Activated naive CD8-positive, alpha-beta T cell treated with anti-CD3 and anti-CD28 coated beads, Interleukin-2, amount 50 U/mL, for 24 hours (primary cell): Measurements from ENCODE around the gene WTIP.

Experiments used
- ATAC-seq: fragments of 150-1000 bp; cut with Tn5 transposase; one replicate; pipeline ENCODE4 v1.10.0; 2021
- DNase-seq: peaks from one replicate; pipeline ENCODE4 v3.0.0; 2021
- H3K27ac Mint-ChIP-seq: one replicate; pipeline ENCODE4 v1.8.0; 2021; ENCODE audit warnings: mild to moderate bottlenecking, mixed read lengths
- H3K27me3 Mint-ChIP-seq: one replicate; pipeline ENCODE4 v1.8.0; 2021; ENCODE audit warnings: mixed read lengths
- H3K36me3 Mint-ChIP-seq: one replicate; pipeline ENCODE4 v1.8.0; 2021; ENCODE audit warnings: low read depth, mixed read lengths
- H3K4me1 Mint-ChIP-seq: one replicate; pipeline ENCODE4 v1.8.0; 2021; ENCODE audit warnings: mixed read lengths
- H3K4me3 Mint-ChIP-seq: one replicate; pipeline ENCODE4 v1.8.0; 2021; ENCODE audit warnings: mild to moderate bottlenecking, moderate library complexity, mixed read lengths
- H3K9me3 Mint-ChIP-seq: one replicate; pipeline ENCODE4 v1.8.0; 2021; ENCODE audit warnings: mixed read lengths

Gene WTIP

GRCh38 chr19:34490141-34490766 is 8.7 kb downstream of the WTIP start:
- no peak for DNase-seq
- H3K9me3 Mint-ChIP-seq: no peaks in the 10 kb centered on the region
- H3K27ac Mint-ChIP-seq: no peak overlapping the region
- no peaks in the 10 kb centered on the region for H3K36me3 Mint-ChIP-seq
- H3K27me3 Mint-ChIP-seq: peaks cover 14% of the 10 kb centered on the region
- no peak for ATAC-seq
- H3K4me1 Mint-ChIP-seq: no peaks in the 10 kb centered on the region
- no peak overlapping the region for H3K4me3 Mint-ChIP-seq

GRCh38 chr19:34493038-34493648 is 11.6 kb downstream of the WTIP start:
- no peak overlapping the region for H3K4me3 Mint-ChIP-seq
- ATAC-seq (no peak), DNase-seq (no peak)
- no peaks in the 10 kb centered on the region for H3K27me3 Mint-ChIP-seq
- H3K4me1 Mint-ChIP-seq: no peaks in the 10 kb centered on the region
- no peak overlapping the region for H3K27ac Mint-ChIP-seq
- no peaks in the 10 kb centered on the region for H3K9me3 Mint-ChIP-seq
- no peaks in the 10 kb centered on the region for H3K36me3 Mint-ChIP-seq

GRCh38 chr19:34493649-34494044 is 12.1 kb downstream of the WTIP start:
- DNase-seq: no peak
- ATAC-seq: no peak
- no peaks in the 10 kb centered on the region for H3K9me3 Mint-ChIP-seq
- no peaks in the 10 kb centered on the region for H3K36me3 Mint-ChIP-seq
- no peaks in the 10 kb centered on the region for H3K4me1 Mint-ChIP-seq
- H3K27ac Mint-ChIP-seq: no peak overlapping the region
- no peaks in the 10 kb centered on the region for H3K27me3 Mint-ChIP-seq
- H3K4me3 Mint-ChIP-seq: no peak overlapping the region

DNA sequence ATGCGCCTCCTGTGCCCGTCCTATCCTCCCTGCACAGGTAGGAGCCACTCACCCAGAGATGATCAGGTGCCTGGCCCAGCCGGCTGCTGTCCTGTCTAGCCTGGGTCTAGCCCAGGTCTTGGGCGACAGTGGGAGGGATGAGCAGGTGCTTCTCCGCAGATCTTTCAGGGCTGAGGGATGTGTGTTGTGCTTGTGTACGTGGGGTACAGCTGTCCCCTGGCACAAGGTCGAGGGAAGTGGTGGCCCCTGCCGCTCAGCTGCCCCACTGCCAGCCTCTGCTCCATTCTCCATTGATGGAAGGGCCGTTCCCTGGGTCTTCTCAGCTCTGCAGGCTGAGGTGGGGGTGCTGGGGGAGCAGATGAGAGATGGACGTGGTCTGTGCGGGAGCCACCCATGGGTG is 13.0 kb downstream of the WTIP start:
- no peak overlapping the region for H3K27ac Mint-ChIP-seq
- H3K36me3 Mint-ChIP-seq: no peaks in the 10 kb centered on the region
- no peaks in the 10 kb centered on the region for H3K4me1 Mint-ChIP-seq
- DNase-seq: no peak
- no peak for ATAC-seq
- H3K9me3 Mint-ChIP-seq: no peaks in the 10 kb centered on the region
- H3K4me3 Mint-ChIP-seq: no peak overlapping the region
- H3K27me3 Mint-ChIP-seq: no peaks in the 10 kb centered on the region

DNA sequence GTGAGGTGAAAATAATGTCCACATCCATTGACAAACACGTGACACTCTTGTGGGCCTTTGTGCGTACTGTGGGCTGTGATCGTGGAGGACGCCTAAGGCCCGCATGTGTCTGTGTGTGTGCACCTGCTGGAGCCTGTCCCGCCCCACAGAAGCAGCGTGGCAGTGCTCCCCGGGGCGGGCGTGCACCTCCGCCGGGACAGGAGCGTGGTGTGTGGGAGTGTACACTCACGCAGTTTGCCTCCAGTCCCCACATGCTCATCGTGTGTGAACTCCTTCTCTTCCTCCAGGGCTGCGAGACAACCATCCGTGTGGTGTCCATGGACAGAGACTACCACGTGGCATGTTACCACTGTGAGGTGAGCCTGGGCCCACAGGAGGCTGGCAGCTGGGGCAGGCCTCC is 13.9 kb downstream of the WTIP start:
- no peak overlapping the region for H3K4me3 Mint-ChIP-seq
- no peaks in the 10 kb centered on the region for H3K9me3 Mint-ChIP-seq
- H3K27ac Mint-ChIP-seq: no peak overlapping the region
- H3K27me3 Mint-ChIP-seq: no peaks in the 10 kb centered on the region
- DNase-seq (no peak), ATAC-seq (no peak)
- peaks cover 4% of the 10 kb centered on the region for H3K4me1 Mint-ChIP-seq
- no peaks in the 10 kb centered on the region for H3K36me3 Mint-ChIP-seq

DNA sequence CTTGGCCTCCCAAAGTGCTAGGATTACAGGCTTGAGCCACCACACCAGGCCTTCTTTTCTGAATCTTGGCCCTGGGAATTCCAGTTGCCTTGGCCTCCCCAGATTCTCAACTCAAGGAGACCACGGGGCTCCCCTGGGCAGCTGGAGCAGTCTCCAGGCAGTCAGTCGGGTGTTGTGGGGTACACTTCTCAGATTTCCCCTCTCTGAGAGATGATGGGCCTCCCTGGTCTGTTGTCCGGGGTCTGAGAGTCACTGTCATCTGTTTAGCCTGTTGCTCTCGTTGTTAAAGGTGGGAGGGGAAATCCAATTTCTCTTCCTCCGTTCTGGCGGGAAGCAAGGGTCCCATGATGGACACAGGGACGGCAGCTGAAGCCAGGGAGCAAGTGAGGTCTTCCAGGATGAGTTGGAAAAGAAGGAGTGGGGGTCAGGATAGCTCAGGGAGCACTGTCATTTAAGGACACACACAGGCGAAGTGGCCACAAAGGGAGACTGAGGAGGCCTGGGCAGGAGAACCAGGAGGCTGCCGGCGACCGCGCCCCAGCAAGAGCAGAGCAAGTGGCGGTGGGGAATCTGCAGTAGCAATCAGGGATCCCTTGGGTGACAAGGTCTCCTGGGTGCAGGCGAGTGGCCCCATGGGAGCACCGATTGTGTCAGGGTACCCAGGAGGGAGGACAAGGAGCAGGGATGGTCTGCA is 15.7 kb downstream of the WTIP start:
- ATAC-seq (no peak), DNase-seq (no peak)
- peaks cover 11% of the 10 kb centered on the region for H3K4me1 Mint-ChIP-seq
- no peak overlapping the region for H3K27ac Mint-ChIP-seq
- H3K27me3 Mint-ChIP-seq: peaks cover 4% of the 10 kb centered on the region
- H3K9me3 Mint-ChIP-seq: no peaks in the 10 kb centered on the region
- H3K36me3 Mint-ChIP-seq: no peaks in the 10 kb centered on the region
- H3K4me3 Mint-ChIP-seq: no peak overlapping the region

DNA sequence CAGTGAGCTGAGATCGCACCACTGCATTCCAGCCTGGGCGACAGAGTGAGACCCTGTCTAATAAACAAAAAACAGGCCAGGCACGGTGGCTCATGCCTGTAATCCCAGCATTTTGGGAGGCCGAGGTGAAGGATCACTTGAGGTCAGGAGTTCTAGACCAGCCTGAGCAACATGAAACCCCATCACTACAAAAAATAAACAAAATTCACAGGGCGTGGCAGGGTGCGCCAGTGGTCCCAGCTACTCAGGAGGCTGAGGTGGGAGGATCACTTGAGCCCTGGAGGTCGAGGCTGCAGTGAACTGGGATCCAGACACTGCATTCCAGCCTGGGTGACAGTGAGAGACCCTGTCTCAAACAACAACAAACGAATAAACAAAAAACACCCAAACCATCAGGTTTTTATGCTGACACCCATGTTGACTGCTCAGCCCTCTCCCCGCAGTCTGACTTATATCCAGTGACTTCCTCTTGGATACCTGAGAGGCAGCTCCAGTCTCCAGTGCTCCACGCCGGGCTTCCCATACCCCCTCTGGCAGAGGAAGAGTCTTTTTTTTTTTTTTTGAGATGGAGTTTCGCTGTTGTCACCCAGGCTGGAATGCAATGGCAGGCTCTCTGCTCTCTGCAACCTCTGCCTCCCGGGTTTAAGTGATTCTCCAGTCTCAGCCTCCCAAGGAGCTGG is 17.7 kb downstream of the WTIP start:
- Mint-ChIP-seq H3K4me1 (peaks cover 11% of the 10 kb centered on the region), H3K9me3 (no peaks in the 10 kb centered on the region), H3K27ac (no peak overlapping the region), H3K27me3 (peaks cover 8% of the 10 kb centered on the region), H3K36me3 (no peaks in the 10 kb centered on the region), H3K4me3 (no peak overlapping the region)
- ATAC-seq (no peak), DNase-seq (no peak)

DNA sequence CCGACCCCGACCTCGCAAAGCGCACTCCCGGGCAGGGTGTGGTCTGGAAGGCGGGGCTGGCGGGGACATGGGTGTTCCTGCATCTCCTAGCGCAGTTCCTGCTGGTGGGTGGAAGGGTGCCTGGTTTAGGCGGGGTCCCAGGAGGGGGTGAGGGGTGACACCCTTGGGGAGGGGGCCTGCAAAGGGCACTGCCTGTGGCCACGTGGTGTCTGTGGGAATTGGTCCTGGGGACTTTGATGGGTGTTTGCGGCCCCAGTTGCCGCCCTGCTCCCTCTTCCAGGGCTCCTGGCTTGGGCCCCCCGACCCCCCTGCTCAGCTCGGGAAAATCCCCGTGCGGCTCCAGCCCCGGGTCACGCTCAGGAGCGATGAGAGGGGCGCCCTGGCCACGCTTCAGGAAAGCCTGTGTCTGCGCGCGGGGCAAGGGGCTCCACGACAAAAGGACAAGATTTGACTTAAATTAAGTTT is 19.1 kb downstream of the WTIP start:
- Mint-ChIP-seq H3K4me3 (no peak overlapping the region), H3K36me3 (no peaks in the 10 kb centered on the region), H3K9me3 (no peaks in the 10 kb centered on the region), H3K27ac (no peak overlapping the region), H3K4me1 (peaks cover 11% of the 10 kb centered on the region), H3K27me3 (peaks cover 8% of the 10 kb centered on the region)
- ATAC-seq: no peak
- DNase-seq: no peak

DNA sequence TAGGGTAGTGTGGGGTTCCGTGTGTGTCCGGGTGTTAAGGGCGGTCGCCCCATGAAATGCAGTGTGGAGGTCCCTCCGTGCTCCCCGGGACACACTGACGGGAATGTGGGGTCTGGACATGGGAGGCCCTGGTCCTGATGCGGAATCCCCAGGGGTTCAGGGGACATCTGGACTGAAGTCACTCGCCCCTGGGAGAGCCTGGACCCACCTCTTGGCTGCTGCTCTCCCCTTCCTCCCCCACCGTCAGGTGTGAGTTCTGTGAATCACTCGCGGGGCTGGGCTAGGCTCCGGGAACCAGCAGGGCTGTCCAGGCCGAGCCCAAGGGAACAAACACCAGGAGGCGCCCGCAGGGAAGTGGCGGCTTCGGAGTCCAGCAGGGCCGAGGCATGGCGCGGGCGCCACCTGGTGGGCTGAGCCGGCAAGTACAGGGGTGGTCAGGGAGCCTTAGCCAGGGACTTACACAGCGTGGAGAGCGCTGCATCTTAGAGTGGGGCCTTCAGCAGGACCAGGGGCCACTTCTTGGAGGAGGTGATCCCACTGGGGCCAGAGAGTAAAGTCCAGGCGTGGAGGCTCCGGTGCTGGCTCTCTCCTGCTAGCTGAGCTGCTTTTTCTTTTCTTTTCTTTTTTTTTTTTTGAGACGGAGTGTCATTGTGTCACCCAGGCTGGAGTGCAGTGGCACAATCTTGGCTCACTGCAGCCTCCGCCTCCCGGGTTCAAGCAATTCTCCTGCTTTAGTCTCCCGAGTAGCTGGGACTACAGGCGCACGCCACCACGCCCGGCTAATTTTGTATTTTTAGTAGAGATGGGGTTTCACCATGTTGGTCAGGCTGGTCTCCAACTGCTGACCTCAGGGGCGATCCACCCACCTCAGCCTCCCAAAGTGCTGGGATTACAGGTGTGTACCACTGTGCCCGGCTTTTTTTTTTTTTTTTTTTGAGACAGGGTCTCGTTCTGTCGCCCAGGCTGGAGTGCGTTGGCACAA is 20.1 kb downstream of the WTIP start:
- Mint-ChIP-seq H3K27ac (no peak overlapping the region), H3K4me1 (peaks cover 11% of the 10 kb centered on the region), H3K27me3 (peaks cover 8% of the 10 kb centered on the region), H3K36me3 (no peaks in the 10 kb centered on the region), H3K4me3 (no peak overlapping the region), H3K9me3 (no peaks in the 10 kb centered on the region)
- ATAC-seq: peak; percentile 87
- peak; percentile 93 for DNase-seq

DNA sequence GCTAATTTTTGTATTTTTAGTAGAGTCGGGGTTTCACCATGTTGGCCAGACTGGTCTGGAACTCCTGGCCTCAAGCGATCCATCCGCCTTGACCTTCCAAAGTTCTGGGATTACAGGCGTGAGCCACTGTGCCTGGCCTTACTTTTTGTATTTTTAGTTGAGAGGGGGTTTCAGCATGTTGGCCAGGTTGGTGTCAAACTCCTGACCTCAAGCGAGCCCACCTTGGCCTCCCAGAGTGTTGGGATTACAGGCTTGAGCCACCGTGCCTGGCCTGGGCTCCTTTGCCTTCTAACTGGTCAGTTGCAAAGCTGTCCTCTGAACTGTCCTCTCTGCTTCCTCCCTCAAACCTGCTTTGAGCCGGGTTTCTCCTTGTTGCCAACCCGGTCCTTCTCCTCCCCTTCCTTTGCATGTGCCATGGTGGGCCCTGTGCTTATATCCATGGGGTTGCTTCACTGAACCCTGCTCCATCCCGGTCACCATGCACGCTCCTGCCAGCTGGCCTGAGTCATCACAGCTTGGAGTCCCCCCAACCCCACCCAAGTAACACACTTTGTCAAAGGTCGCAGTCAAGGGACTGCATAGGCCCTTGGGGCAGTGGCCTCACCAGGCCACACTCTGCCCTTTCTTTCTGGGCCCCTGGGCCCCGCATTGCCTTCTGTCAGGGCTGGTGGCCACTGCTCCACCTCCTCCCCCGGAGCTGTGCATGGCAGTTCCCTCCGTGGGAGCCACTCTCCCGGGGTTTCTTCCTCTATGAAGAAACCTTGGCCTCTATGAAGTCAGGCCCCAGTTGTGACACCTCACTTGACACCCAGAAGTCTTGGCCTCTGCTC is 21.2 kb downstream of the WTIP start:
- DNase-seq (no peak), ATAC-seq (no peak)
- H3K4me3 Mint-ChIP-seq: no peak overlapping the region
- no peaks in the 10 kb centered on the region for H3K9me3 Mint-ChIP-seq
- H3K27me3 Mint-ChIP-seq: peaks cover 10% of the 10 kb centered on the region
- H3K36me3 Mint-ChIP-seq: no peaks in the 10 kb centered on the region
- no peak overlapping the region for H3K27ac Mint-ChIP-seq
- H3K4me1 Mint-ChIP-seq: peaks cover 11% of the 10 kb centered on the region

DNA sequence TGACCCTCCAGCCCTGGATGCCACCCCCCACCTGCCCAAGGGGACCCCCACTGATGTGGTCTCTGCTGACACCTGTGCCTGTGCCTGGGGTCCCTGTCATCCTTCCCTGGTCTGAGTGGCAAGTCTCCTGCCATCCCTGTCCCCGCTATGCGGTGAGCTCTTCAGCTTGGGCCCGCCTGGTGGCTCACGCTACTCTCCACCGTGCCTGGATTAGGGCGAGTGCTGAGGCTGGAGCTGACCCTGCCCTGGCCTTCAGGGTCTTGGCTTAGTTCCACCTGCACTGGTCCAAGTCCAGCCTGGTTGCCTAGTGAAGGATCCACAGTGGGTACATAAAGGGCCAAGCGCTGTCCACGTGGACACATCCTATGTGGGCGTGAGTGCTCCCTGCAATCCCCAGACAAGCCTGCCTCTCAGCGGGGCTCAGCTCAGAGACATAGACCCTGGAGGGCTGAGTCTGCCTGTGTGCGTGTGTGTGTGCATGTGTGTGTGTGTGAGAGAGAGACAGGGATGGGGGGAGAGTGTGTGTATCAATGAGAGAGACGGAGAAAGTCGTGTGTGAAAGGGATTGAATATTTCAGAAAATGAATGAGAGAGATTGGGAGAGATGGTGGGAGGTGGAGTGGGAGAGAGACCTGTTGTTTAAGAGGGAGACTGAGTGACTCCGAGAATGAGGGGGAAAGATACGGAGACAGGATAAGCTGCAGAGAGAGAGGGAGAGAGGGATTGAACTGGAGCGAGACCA is 22.1 kb downstream of the WTIP start:
- no peak for ATAC-seq
- Mint-ChIP-seq H3K4me1 (peaks cover 11% of the 10 kb centered on the region), H3K27ac (no peak overlapping the region), H3K36me3 (no peaks in the 10 kb centered on the region), H3K9me3 (no peaks in the 10 kb centered on the region), H3K27me3 (peaks cover 10% of the 10 kb centered on the region), H3K4me3 (no peak overlapping the region)
- no peak for DNase-seq

- peaks cover 10% of the 10 kb centered on the region for H3K27me3 Mint-ChIP-seq
- H3K4me1 Mint-ChIP-seq: peaks cover 11% of the 10 kb centered on the region
- no peaks in the 10 kb centered on the region for H3K9me3 Mint-ChIP-seq
- no peak for ATAC-seq
- no peak for DNase-seq
- no peak overlapping the region for H3K4me3 Mint-ChIP-seq
- H3K36me3 Mint-ChIP-seq: no peaks in the 10 kb centered on the region
- H3K27ac Mint-ChIP-seq: no peak overlapping the region
These were observed 22.8 kb downstream of the WTIP start for GRCh38 chr19:34504273-34504808.
